Cardiac muscle cell (in vitro differentiated cells and primary cell): ENCODE results near the gene ID1. TPM values are rescaled to one million over a fixed set of nuclear protein-coding genes. Genes with fewer than 3 reads are reported as not detected.

Experiments used
- DNase-seq, 2 donors: peaks; one replicate each; pipeline versions ENCODE4 v3.0.0 to v3.0.0-alpha.2; 2010 to 2017; ENCODE audit warnings: low read depth in 1 of 2, low spot score in 1 of 2
- H3K27ac ChIP-seq: fragments of 200-600 bp; sonication (generic); 2 replicates; pipeline ENCODE4 v1.5.1; 2016
- H3K27me3 ChIP-seq: fragments of 200-600 bp; sonication (generic); 2 replicates; pipeline ENCODE4 v1.6.0; 2016; ENCODE audit warnings: control low read depth
- H3K36me3 ChIP-seq: fragments of 200-600 bp; sonication (generic); 2 replicates; pipeline ENCODE4 v1.5.1; 2016; ENCODE audit warnings: control low read depth
- H3K4me1 ChIP-seq: fragments of 200-600 bp; sonication (generic); 2 replicates; pipeline ENCODE4 v1.8.1; 2017; ENCODE audit warnings: low read depth, mild to moderate bottlenecking, mixed run types
- H3K4me3 ChIP-seq: fragments of 200-600 bp; sonication (generic); 2 replicates; pipeline ENCODE4 v1.5.1; 2016; ENCODE audit warnings: mild to moderate bottlenecking
- H3K9me3 ChIP-seq: fragments of 200-600 bp; sonication (generic); 2 replicates; pipeline ENCODE4 v1.5.1; 2017; ENCODE audit warnings: low read depth, mild to moderate bottlenecking, control low read depth
- polyA plus RNA-seq: library from polyadenylated mRNA; unstranded; fragments of >200 nt; fragmentation: Nextera tagmentation; extraction: Ambion mirVana; gene quantifications from 2 replicates; pipeline ENCODE4 v1.2.1, GENCODE V29; 2016
- total RNA-seq: library from RNA; depleted of rRNA; stranded (reverse); fragments of >200 nt; gene quantifications from 2 replicates; pipeline ENCODE4 v1.2.3, GENCODE V29; 2016
- TF ChIP-seq, protein P1 (sequence below): IDR thresholded peaks from 2 replicates; pipeline ENCODE4 v1.5.1; 2012; ENCODE audit warnings: low read depth, mild to moderate bottlenecking, low read length

The ID1 gene
- total and polyA plus RNA-seq, 2 experiments from 2014 or later = 152 to 766 TPM

DNA sequence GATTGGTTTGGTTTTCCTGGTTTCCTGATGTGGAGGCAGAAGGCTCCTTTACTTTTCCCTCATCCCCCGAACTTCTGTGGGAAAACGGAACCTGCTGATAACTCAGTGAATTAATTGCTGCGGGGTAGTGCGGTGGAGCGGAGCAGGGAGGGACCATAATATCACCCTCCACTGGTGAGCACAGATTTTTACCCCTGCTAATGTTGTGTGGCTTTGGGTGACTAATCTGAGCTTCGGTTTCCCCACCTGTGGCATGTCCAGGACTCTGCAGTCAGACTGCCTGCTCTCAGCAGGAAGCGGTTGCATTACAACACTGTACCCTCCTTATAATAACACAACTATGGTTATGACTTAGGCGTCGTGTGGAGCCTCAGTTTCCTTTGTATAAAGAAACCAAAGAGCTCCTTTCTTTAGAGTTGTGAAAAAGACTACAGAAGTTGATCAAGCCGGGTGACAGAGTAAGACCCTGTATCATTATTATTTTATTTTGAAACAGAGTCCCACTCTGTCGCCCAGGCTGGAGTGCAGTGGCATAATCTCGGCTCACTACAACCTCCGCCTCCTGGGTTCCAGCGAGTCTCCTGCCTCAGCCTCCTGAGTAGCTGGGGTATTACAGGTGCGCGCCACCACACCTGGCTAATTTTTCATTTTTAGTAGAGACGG lies 2.2 kb upstream of the ID1 start:
- H3K36me3 ChIP-seq = no peaks in the 10 kb centered on the region
- TF ChIP-seq, protein P1, sequence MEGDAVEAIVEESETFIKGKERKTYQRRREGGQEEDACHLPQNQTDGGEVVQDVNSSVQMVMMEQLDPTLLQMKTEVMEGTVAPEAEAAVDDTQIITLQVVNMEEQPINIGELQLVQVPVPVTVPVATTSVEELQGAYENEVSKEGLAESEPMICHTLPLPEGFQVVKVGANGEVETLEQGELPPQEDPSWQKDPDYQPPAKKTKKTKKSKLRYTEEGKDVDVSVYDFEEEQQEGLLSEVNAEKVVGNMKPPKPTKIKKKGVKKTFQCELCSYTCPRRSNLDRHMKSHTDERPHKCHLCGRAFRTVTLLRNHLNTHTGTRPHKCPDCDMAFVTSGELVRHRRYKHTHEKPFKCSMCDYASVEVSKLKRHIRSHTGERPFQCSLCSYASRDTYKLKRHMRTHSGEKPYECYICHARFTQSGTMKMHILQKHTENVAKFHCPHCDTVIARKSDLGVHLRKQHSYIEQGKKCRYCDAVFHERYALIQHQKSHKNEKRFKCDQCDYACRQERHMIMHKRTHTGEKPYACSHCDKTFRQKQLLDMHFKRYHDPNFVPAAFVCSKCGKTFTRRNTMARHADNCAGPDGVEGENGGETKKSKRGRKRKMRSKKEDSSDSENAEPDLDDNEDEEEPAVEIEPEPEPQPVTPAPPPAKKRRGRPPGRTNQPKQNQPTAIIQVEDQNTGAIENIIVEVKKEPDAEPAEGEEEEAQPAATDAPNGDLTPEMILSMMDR = no peak
- H3K27ac ChIP-seq = peak overlapping the region; percentile 99
- no peaks in the 10 kb centered on the region for H3K9me3 ChIP-seq
- peak in 1 of 2 donors; percentile 70 for DNase-seq
- peaks cover 16% of the 10 kb centered on the region for H3K4me1 ChIP-seq
- H3K27me3 ChIP-seq = no peaks in the 10 kb centered on the region
- no peak overlapping the region for H3K4me3 ChIP-seq

DNA sequence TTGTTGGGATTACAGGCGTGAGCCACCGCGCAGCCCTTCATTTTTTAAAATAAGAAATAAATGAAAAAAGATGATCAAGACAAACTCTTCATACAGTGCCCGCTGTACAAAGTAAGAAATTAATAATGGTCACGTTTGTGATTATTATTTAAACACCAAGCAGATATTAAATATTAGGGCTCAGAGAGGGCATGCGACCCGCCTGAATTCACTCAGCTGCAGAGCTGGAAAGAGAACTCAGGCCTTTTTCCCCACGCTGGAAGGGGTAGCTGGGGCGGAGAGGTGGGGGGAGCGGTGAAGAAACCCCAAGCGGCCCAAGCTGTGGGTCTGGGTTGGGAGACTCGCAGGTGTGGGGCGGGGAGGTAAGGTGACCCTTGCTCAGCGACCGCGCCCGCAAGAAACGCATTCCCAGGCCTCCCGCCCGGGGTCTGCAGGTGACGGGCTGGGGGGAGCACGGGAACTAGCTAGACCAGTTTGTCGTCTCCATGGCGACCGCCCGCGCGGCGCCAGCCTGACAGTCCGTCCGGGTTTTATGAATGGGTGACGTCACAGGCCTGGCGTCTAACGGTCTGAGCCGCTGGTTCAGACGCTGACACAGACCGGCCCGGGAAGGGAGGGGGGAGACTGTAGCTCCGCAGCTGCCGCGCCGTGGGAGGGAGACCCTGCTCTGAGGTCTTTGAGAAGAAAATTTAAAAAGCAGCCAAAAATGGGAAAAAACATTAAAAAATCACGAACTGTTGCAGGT lies 1.1 kb upstream of the ID1 start:
- Histone ChIP-seq H3K9me3 (no peaks in the 10 kb centered on the region), H3K4me3 (peak overlapping the region; percentile 82), H3K27me3 (no peaks in the 10 kb centered on the region), H3K4me1 (peaks cover 23% of the 10 kb centered on the region), H3K36me3 (no peaks in the 10 kb centered on the region), H3K27ac (peak overlapping the region; percentile 99)
- peak; percentile 97 to 100 for DNase-seq
- TF ChIP-seq, protein P1 = no peak

DNA sequence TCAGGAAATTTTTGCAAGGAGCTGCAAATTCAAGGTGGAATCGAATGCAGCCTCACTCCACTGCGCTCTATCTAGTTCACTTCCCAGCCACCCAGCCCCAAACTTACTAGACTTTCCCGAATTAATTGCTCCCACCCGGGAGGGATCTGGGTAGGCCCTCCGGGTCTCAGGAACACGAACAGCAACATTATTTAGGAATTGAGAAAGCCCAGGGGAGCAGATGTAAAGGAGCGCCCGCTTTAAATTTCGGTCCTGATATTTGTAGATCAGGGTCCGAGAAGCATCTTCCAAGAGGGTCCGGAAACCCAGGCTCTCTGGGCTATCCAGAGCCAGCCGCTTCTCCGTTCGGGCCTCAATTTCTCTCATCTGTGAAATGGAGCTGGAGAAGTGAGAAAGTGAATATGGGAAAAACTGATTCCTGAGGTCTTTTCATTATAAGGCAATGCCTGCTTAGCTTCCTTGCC lies 490 bp upstream of the ID1 start:
- H3K36me3 ChIP-seq = no peaks in the 10 kb centered on the region
- DNase-seq = peak in 1 of 2 donors; percentile 53
- H3K27ac ChIP-seq = peak overlapping the region; percentile 99
- no peaks in the 10 kb centered on the region for H3K27me3 ChIP-seq
- H3K9me3 ChIP-seq = no peaks in the 10 kb centered on the region
- peaks cover 24% of the 10 kb centered on the region for H3K4me1 ChIP-seq
- peak overlapping the region; percentile 82 for H3K4me3 ChIP-seq
- TF ChIP-seq, protein P1 = no peak

DNA sequence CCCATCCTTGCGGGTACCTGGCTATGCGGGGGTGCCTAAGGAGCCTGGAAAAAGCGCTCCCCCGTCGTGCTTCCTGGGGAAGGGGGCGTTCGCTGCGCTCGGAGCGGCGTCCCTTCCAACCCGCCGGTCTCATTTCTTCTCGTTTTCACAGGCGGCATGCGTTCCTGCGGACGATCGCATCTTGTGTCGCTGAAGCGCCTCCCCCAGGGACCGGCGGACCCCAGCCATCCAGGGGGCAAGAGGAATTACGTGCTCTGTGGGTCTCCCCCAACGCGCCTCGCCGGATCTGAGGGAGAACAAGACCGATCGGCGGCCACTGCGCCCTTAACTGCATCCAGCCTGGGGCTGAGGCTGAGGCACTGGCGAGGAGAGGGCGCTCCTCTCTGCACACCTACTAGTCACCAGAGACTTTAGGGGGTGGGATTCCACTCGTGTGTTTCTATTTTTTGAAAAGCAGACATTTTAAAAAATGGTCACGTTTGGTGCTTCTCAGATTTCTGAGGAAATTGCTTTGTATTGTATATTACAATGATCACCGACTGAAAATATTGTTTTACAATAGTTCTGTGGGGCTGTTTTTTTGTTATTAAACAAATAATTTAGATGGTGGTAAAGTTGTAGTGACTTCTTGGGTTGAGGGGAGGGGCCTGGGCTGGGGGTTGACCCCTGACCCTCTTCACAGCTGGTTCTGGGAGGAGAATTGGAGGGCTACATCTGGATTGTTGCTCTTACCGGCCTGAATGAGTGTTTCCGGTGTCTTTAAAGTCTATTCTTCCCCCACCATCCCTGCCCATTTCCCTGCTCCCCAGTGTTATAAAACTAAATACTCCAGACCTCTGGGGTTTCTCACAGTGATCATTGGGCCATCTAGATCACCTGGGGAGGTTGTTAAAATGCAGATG lies 1.1 kb downstream of the ID1 start:
- TF ChIP-seq, protein P1 = no peak
- H3K4me1 ChIP-seq = peaks cover 28% of the 10 kb centered on the region
- DNase-seq = peak; percentile 39 to 52

More for the DNA sequence above, 1.1 kb downstream of the ID1 start:
- H3K4me3 ChIP-seq = peak overlapping the region; percentile 82
- no peaks in the 10 kb centered on the region for H3K36me3 ChIP-seq
- peak overlapping the region; percentile 99 for H3K27ac ChIP-seq
- no peaks in the 10 kb centered on the region for H3K27me3 ChIP-seq
- H3K9me3 ChIP-seq = no peaks in the 10 kb centered on the region
